Stimulated activated CD4-positive, alpha-beta T cell treated with anti-CD3 and anti-CD28 coated beads, Interleukin-1b, Interleukin-23, amount 100 ng/mL, for 24 hours (primary cell): ENCODE measurements around the gene CDX2.

Experiments
- DNase-seq, 4 experiments: peaks; one replicate each; pipeline ENCODE4 v3.0.0-alpha.2; 2020; ENCODE audit warnings: low read depth in 4 of 4, low spot score in 1 of 4

CDX2 gene

GRCh38 chr13:27933118-27933517, 36.0 kb downstream of the CDX2 start:
- no peak for DNase-seq

- no peak for DNase-seq
These were observed 39.2 kb downstream of the CDX2 start for GRCh38 chr13:27929868-27930267.

GRCh38 chr13:27928805-27929753, 40.0 kb downstream of the CDX2 start:
- DNase-seq: no peak

- DNase-seq: no peak
These were observed 40.7 kb downstream of the CDX2 start for GRCh38 chr13:27928353-27928804.

GRCh38 chr13:27927444-27928352, 41.4 kb downstream of the CDX2 start:
- DNase-seq: no peak

- no peak for DNase-seq
These were observed 42.3 kb downstream of the CDX2 start for GRCh38 chr13:27926644-27927434.

GRCh38 chr13:27925220-27925991, 43.7 kb downstream of the CDX2 start:
- DNase-seq: no peak

GRCh38 chr13:27924529-27925141, 44.5 kb downstream of the CDX2 start:
- DNase-seq: no peak

- DNase-seq: no peak
These were observed 45.2 kb downstream of the CDX2 start for GRCh38 chr13:27923794-27924528.

- DNase-seq: no peak
These were observed 46.1 kb downstream of the CDX2 start for GRCh38 chr13:27922883-27923612.

GRCh38 chr13:27921961-27922882, 46.9 kb downstream of the CDX2 start:
- DNase-seq: no peak

- DNase-seq: no peak
These were observed 47.6 kb downstream of the CDX2 start for GRCh38 chr13:27921421-27921960.

- no peak for DNase-seq
These were observed 48.3 kb downstream of the CDX2 start for GRCh38 chr13:27920677-27921420.

GRCh38 chr13:27919934-27920676, 49.0 kb downstream of the CDX2 start, which contains the start of gene PDX1:
TSS of gene PDX1 (plus strand) at chr13:27920000. CDS start at chr13:27920139, 139 bp downstream.
- no peak for DNase-seq

GRCh38 chr13:27919659-27919933, 49.5 kb downstream of the CDX2 start:
- DNase-seq: no peak
